Measurements from ENCODE around the gene SMIM28.

SMIM28 gene

DNA sequence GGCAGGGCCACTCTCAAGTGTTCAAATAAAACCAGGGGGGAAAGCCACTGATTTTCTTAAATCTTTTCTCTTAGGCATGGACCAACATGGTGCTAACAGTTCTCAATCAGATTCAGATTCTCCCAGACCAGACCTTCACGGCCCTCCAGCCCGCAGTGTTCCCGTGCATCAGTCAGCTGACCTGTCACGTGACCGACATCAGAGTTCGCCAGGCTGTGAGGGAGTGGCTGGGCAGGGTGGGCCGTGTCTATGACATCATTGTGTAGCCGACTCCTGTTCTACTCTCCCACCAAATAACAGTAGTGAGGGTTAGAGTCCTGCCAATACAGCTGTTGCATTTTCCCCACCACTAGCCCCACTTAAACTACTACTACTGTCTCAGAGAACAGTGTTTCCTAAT, 41.5 kb upstream of the SMIM28 start:
- no peak for DNase-seq (ENCODE audit: low read depth)
- TF ChIP-seq, protein P1, sequence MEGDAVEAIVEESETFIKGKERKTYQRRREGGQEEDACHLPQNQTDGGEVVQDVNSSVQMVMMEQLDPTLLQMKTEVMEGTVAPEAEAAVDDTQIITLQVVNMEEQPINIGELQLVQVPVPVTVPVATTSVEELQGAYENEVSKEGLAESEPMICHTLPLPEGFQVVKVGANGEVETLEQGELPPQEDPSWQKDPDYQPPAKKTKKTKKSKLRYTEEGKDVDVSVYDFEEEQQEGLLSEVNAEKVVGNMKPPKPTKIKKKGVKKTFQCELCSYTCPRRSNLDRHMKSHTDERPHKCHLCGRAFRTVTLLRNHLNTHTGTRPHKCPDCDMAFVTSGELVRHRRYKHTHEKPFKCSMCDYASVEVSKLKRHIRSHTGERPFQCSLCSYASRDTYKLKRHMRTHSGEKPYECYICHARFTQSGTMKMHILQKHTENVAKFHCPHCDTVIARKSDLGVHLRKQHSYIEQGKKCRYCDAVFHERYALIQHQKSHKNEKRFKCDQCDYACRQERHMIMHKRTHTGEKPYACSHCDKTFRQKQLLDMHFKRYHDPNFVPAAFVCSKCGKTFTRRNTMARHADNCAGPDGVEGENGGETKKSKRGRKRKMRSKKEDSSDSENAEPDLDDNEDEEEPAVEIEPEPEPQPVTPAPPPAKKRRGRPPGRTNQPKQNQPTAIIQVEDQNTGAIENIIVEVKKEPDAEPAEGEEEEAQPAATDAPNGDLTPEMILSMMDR (IDR thresholded peaks at IDR 0.05; ENCODE audit: insufficient read depth, low read depth, low read length, missing control alignments) = no peak
- no peak overlapping the region for H3K4me3 ChIP-seq (ENCODE audit: low read depth, low read length)

DNA sequence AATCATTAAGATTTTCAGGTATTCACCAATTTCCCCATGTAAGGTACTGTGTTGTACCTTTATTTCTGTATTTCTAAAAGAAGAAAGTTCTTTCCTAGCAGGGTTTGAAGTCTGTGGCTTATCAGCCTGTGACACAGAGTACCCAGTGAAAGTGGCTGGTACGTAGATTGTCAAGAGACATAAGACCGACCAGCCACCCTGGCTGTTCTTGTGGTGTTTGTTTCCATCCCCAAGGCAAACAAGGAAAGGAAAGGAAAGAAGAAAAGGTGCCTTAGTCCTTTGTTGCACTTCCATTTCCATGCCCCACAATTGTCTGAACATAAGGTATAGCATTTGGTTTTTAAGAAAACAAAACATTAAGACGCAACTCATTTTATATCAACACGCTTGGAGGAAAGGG, 40.6 kb upstream of the SMIM28 start:
- DNase-seq (ENCODE audit: low read depth) = no peak
- no peak overlapping the region for H3K4me3 ChIP-seq (ENCODE audit: low read depth, low read length)
- TF ChIP-seq, protein P1 (IDR thresholded peaks at IDR 0.05; ENCODE audit: insufficient read depth, low read depth, low read length, missing control alignments) = no peak

DNA sequence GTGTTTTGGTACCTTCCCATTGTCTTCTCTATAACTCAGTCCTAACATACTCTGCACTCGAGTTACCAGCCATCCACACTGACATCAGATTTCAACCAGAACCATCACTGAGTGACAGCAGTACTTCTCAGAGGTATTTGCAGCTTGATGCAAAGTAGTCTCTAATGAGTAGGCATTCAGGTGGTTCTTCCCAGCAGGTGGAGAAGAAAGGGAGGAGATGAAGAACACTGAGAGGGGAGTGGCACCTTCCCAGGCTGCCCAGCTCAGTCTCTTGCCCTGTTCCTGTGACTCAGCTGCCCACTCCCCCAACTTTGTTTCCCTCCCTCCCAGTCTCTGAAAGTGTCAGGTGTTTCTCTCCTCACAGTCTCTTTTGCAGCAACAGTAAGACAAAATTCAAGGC, 38.7 kb upstream of the SMIM28 start:
- no peak overlapping the region for H3K4me3 ChIP-seq (ENCODE audit: low read depth, low read length)
- TF ChIP-seq, protein P1 (IDR thresholded peaks at IDR 0.05; ENCODE audit: insufficient read depth, low read depth, low read length, missing control alignments) = no peak
- no peak for DNase-seq (ENCODE audit: low read depth)

DNA sequence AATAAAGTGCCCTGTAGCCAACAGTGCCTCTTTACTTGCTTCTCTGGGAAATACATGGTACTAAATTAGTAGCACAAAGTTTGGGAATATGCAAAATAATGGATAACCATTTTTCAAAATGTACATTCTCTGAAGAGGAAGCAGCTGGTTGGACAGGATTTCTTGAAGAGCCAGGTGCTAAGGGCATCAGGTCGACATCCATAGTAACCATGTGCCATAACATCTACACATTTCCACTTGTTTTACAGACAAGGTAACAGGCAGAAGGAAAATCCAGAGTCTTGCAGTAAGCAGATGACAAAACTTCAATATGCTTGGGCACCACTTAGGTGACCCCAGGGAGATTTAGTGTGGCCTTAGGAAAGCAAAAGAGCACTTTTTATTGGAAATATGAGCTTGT, 36.5 kb upstream of the SMIM28 start:
- TF ChIP-seq, protein P1 (IDR thresholded peaks at IDR 0.05; ENCODE audit: insufficient read depth, low read depth, low read length, missing control alignments) = no peak

GRCh38 chr6:138343112-138343511, 34.6 kb upstream of the SMIM28 start:
- H3K4me3 ChIP-seq (ENCODE audit: low read depth, low read length) = no peak overlapping the region
- TF ChIP-seq, protein P1 (IDR thresholded peaks at IDR 0.05; ENCODE audit: insufficient read depth, low read depth, low read length, missing control alignments) = no peak
- DNase-seq (ENCODE audit: low read depth) = no peak

More for the DNA sequence above, 36.5 kb upstream of the SMIM28 start:
- DNase-seq (ENCODE audit: low read depth) = no peak
- H3K4me3 ChIP-seq (ENCODE audit: low read depth, low read length) = no peak overlapping the region

DNA sequence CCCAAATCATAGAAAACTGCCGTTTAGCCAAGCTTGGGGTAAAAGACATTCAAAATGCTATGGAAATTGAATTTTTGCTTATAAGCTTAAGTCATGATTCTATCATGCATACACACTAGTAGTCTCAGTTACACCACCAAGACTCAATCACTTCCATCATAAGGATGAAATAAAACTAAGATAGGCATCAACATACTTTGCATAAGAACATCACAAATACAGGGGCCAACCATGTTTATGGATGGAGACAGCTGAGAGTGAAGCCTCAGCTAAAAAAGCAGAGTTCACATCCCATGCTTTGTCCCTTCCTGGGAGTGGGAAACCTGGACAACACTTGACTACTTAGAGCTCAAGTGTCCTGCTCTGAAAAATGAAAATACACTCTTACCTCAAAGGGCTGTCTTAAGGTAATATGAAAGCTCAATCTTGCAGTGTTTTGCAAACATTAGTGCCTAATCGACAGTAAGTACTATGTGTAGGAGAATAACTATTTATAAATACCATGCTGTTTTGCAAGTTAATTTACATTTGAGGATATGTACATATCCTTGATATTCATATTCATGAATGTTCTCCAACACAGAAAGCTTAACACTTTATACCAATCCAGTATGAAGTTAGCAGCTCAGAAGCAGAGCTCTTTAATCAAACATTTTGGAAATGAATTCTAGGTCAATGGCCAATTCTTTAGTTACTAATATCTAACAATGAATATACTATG, 32.0 kb upstream of the SMIM28 start:
- DNase-seq (ENCODE audit: low read depth) = no peak
- TF ChIP-seq, protein P1 (IDR thresholded peaks at IDR 0.05; ENCODE audit: insufficient read depth, low read depth, low read length, missing control alignments) = no peak
- no peak overlapping the region for H3K4me3 ChIP-seq (ENCODE audit: low read depth, low read length)
